ENCODE data around the gene PXDN.
"Not testable (repeated sequence)": the region's sequence is repeated elsewhere in the genome, so short reads cannot be mapped to it uniquely, and the experiment has no call there.

PXDN gene

GRCh38 chr2:1697601-1698000 lies 46.7 kb downstream of the PXDN start:
- DNase-seq = no peak

- DNase-seq = no peak
Measured at GRCh38 chr2:1696472-1696871, 47.8 kb downstream of the PXDN start.

GRCh38 chr2:1694371-1695271 lies 49.7 kb downstream of the PXDN start:
- DNase-seq = no peak

GRCh38 chr2:1693723-1694122 lies 50.6 kb downstream of the PXDN start:
- DNase-seq = no peak

- DNase-seq = no peak
Measured at GRCh38 chr2:1692342-1692741, 52.0 kb downstream of the PXDN start.

GRCh38 chr2:1691366-1691765 lies 52.9 kb downstream of the PXDN start:
- DNase-seq = no peak

GRCh38 chr2:1690056-1690775 lies 54.1 kb downstream of the PXDN start:
- DNase-seq = no peak

GRCh38 chr2:1688859-1689258 lies 55.5 kb downstream of the PXDN start:
- no peak for DNase-seq

- DNase-seq = no peak
Measured at GRCh38 chr2:1688161-1688560, 56.2 kb downstream of the PXDN start.

GRCh38 chr2:1687254-1687653 lies 57.1 kb downstream of the PXDN start:
- no peak for DNase-seq

- DNase-seq = no peak
Measured at GRCh38 chr2:1686784-1687105, 57.6 kb downstream of the PXDN start.

GRCh38 chr2:1685957-1686783 lies 58.1 kb downstream of the PXDN start:
- DNase-seq = no peak

GRCh38 chr2:1685078-1685956 lies 59.0 kb downstream of the PXDN start:
- no peak for DNase-seq

- DNase-seq = no peak
Measured at GRCh38 chr2:1683297-1683696, 61.0 kb downstream of the PXDN start.

GRCh38 chr2:1682181-1682440 lies 62.2 kb downstream of the PXDN start:
- DNase-seq = no peak

GRCh38 chr2:1681323-1682180 lies 62.8 kb downstream of the PXDN start:
- no peak for DNase-seq

GRCh38 chr2:1681017-1681318 lies 63.3 kb downstream of the PXDN start:
- DNase-seq = no peak

GRCh38 chr2:1680222-1681016 lies 63.9 kb downstream of the PXDN start:
- no peak for DNase-seq

- DNase-seq = not testable (repeated sequence)
Measured at GRCh38 chr2:1679488-1680039, 64.8 kb downstream of the PXDN start.

GRCh38 chr2:1679065-1679464 lies 65.2 kb downstream of the PXDN start:
- not testable (repeated sequence) for DNase-seq

- no peak for DNase-seq
Measured at GRCh38 chr2:1678609-1679008, 65.7 kb downstream of the PXDN start.
